ENCODE data around the gene MYH4. TPM values are rescaled to one million over a fixed set of nuclear protein-coding genes. Genes with fewer than 3 reads are reported as not detected.

Gene MYH4
- total and polyA plus RNA-seq, 2 donors (not counting 1 experiment from before 2014, with no cell fraction given), result not detected

- H3K27ac ChIP-seq (ENCODE audit: insufficient read depth, low read length), result no peak overlapping the region
- no peak for DNase-seq (ENCODE audit: low read depth in 2 of 2)
- no peaks in the 10 kb centered on the region for H3K79me2 ChIP-seq (ENCODE audit: control insufficient read depth, insufficient read depth, low read length)
Observed at GRCh38 chr17:10398352-10398751, 71.0 kb downstream of the MYH4 start.

GRCh38 chr17:10396524-10397163 lies 72.7 kb downstream of the MYH4 start:
- H3K27me3 ChIP-seq (ENCODE audit: control insufficient read depth, insufficient read depth, low read length), result no peaks in the 10 kb centered on the region
- H3K4me1 ChIP-seq (ENCODE audit: control insufficient read depth, extremely low read depth, insufficient read depth, low read length), result no peaks in the 10 kb centered on the region
- H3K79me2 ChIP-seq (ENCODE audit: control insufficient read depth, insufficient read depth, low read length), result no peaks in the 10 kb centered on the region
- H4K20me1 ChIP-seq (ENCODE audit: control insufficient read depth, extremely low read depth, insufficient read depth, low read length), result no peaks in the 10 kb centered on the region
- DNase-seq (ENCODE audit: low read depth in 2 of 2), result no peak
- no peak for TF ChIP-seq CTCF (conservative IDR thresholded peaks at IDR 0.05 in 1 of 2, IDR thresholded peaks at IDR 0.05 in 1 of 2; ENCODE audit: low read depth in 1 of 2, low read length in 2 of 2)
- TF ChIP-seq EZH2 (IDR thresholded peaks at IDR 0.05; ENCODE audit: low read length, missing control alignments), result no peak
- H2AFZ ChIP-seq (ENCODE audit: low read length), result no peak overlapping the region
- H3K9ac ChIP-seq (ENCODE audit: insufficient read depth, low read length), result no peak overlapping the region
- H3K9me3 ChIP-seq (ENCODE audit: control insufficient read depth, insufficient read depth, low read depth, low read length), result no peaks in the 10 kb centered on the region
- H3K4me3 ChIP-seq (replicated peaks in 1 of 4; ENCODE audit: control extremely low read depth in 1 of 4, insufficient read depth in 1 of 4, low read depth in 3 of 4, low read length in 4 of 4), result no peak overlapping the region
- no peaks in the 10 kb centered on the region for H3K36me3 ChIP-seq (ENCODE audit: control insufficient read depth, insufficient read depth, low read length)
- H3K27ac ChIP-seq (ENCODE audit: insufficient read depth, low read length), result no peak overlapping the region
- H3K4me2 ChIP-seq (ENCODE audit: extremely low read depth, insufficient read depth, low read length), result no peak overlapping the region

More at GRCh38 chr17:10398352-10398751, 71.0 kb downstream of the MYH4 start:
- no peak overlapping the region for H2AFZ ChIP-seq (ENCODE audit: low read length)
- no peaks in the 10 kb centered on the region for H3K4me1 ChIP-seq (ENCODE audit: control insufficient read depth, extremely low read depth, insufficient read depth, low read length)
- TF ChIP-seq EZH2 (IDR thresholded peaks at IDR 0.05; ENCODE audit: low read length, missing control alignments), result no peak
- no peak for TF ChIP-seq CTCF (conservative IDR thresholded peaks at IDR 0.05 in 1 of 2, IDR thresholded peaks at IDR 0.05 in 1 of 2; ENCODE audit: low read depth in 1 of 2, low read length in 2 of 2)
- no peaks in the 10 kb centered on the region for H3K27me3 ChIP-seq (ENCODE audit: control insufficient read depth, insufficient read depth, low read length)
- no peak overlapping the region for H3K9ac ChIP-seq (ENCODE audit: insufficient read depth, low read length)
- H3K4me3 ChIP-seq (replicated peaks in 1 of 4; ENCODE audit: control extremely low read depth in 1 of 4, insufficient read depth in 1 of 4, low read depth in 3 of 4, low read length in 4 of 4), result no peak overlapping the region
- no peaks in the 10 kb centered on the region for H3K9me3 ChIP-seq (ENCODE audit: control insufficient read depth, insufficient read depth, low read depth, low read length)
- no peaks in the 10 kb centered on the region for H3K36me3 ChIP-seq (ENCODE audit: control insufficient read depth, insufficient read depth, low read length)
- H3K4me2 ChIP-seq (ENCODE audit: extremely low read depth, insufficient read depth, low read length), result no peak overlapping the region
- H4K20me1 ChIP-seq (ENCODE audit: control insufficient read depth, extremely low read depth, insufficient read depth, low read length), result no peaks in the 10 kb centered on the region

- Histone ChIP-seq H3K4me1 (ENCODE audit: control insufficient read depth, extremely low read depth, insufficient read depth, low read length) (no peaks in the 10 kb centered on the region), H3K4me2 (ENCODE audit: extremely low read depth, insufficient read depth, low read length) (no peak overlapping the region), H3K9ac (ENCODE audit: insufficient read depth, low read length) (no peak overlapping the region), H3K27me3 (ENCODE audit: control insufficient read depth, insufficient read depth, low read length) (no peaks in the 10 kb centered on the region), H3K36me3 (ENCODE audit: control insufficient read depth, insufficient read depth, low read length) (no peaks in the 10 kb centered on the region), H2AFZ (ENCODE audit: low read length) (no peak overlapping the region), H3K79me2 (ENCODE audit: control insufficient read depth, insufficient read depth, low read length) (no peaks in the 10 kb centered on the region), H3K4me3 (replicated peaks in 1 of 4; ENCODE audit: control extremely low read depth in 1 of 4, insufficient read depth in 1 of 4, low read depth in 3 of 4, low read length in 4 of 4) (no peak overlapping the region), H3K27ac (ENCODE audit: insufficient read depth, low read length) (no peak overlapping the region), H3K9me3 (ENCODE audit: control insufficient read depth, insufficient read depth, low read depth, low read length) (no peaks in the 10 kb centered on the region), H4K20me1 (ENCODE audit: control insufficient read depth, extremely low read depth, insufficient read depth, low read length) (no peaks in the 10 kb centered on the region)
- no peak for DNase-seq (ENCODE audit: low read depth in 2 of 2)
- TF ChIP-seq CTCF (conservative IDR thresholded peaks at IDR 0.05 in 1 of 2, IDR thresholded peaks at IDR 0.05 in 1 of 2; ENCODE audit: low read depth in 1 of 2, low read length in 2 of 2), result no peak
Observed at GRCh38 chr17:10394201-10394887, 75.0 kb downstream of the MYH4 start.

Other genes with a start within 250 kb of the MYH4 start
- gene MYH13, start 96.6 kb downstream of the MYH4 start, total RNA-seq, result not detected in 2 replicates
- gene MYH13, start 96.6 kb downstream of the MYH4 start, polyA plus RNA-seq, result not detected in 2 replicates
- not detected in 2 replicates for gene MYH8, start 47.6 kb downstream of the MYH4 start, total RNA-seq
- gene MYH8, start 47.6 kb downstream of the MYH4 start, polyA plus RNA-seq, result 0.01 TPM in 1 of 2 replicates, not detected in the other
- gene MYH1, start 49.0 kb upstream of the MYH4 start, total RNA-seq, result not detected in 2 replicates
- not detected in 2 replicates for gene MYH1, start 49.0 kb upstream of the MYH4 start, polyA plus RNA-seq
- not detected in 2 replicates for gene MYH2, start 80.1 kb upstream of the MYH4 start, total RNA-seq
- not detected in 2 replicates for gene MYH2, start 80.1 kb upstream of the MYH4 start, polyA plus RNA-seq
- gene MYH3, start 187.8 kb upstream of the MYH4 start, total RNA-seq, result 0.50 and 0.51 TPM in 2 replicates
- gene MYH3, start 187.8 kb upstream of the MYH4 start, polyA plus RNA-seq, result 0.25 and 1.0 TPM in 2 replicates
- gene SCO1, start 228.0 kb upstream of the MYH4 start, total RNA-seq, result 31.8 and 56.6 TPM in 2 replicates
- gene SCO1, start 228.0 kb upstream of the MYH4 start, polyA plus RNA-seq, result 16.7 and 20.0 TPM in 2 replicates
- gene ADPRM, start 228.0 kb upstream of the MYH4 start, total RNA-seq, result 17.0 and 25.4 TPM in 2 replicates
- 8.7 and 11.3 TPM in 2 replicates for gene ADPRM, start 228.0 kb upstream of the MYH4 start, polyA plus RNA-seq

All from fibroblast of lung (primary cell).